Stimulated activated CD4-positive, alpha-beta T cell treated with anti-CD3 and anti-CD28 coated beads, Interleukin-15, amount 100 ng/mL, for 24 hours (primary cell): ENCODE data around the gene KLF9.
A peak's percentile ranks its signal among the peaks of the same experiment; 100 is the strongest.

Source experiments
- DNase-seq: peaks from one replicate; pipeline ENCODE4 v3.0.0-alpha.2; 2020

Gene KLF9

DNA sequence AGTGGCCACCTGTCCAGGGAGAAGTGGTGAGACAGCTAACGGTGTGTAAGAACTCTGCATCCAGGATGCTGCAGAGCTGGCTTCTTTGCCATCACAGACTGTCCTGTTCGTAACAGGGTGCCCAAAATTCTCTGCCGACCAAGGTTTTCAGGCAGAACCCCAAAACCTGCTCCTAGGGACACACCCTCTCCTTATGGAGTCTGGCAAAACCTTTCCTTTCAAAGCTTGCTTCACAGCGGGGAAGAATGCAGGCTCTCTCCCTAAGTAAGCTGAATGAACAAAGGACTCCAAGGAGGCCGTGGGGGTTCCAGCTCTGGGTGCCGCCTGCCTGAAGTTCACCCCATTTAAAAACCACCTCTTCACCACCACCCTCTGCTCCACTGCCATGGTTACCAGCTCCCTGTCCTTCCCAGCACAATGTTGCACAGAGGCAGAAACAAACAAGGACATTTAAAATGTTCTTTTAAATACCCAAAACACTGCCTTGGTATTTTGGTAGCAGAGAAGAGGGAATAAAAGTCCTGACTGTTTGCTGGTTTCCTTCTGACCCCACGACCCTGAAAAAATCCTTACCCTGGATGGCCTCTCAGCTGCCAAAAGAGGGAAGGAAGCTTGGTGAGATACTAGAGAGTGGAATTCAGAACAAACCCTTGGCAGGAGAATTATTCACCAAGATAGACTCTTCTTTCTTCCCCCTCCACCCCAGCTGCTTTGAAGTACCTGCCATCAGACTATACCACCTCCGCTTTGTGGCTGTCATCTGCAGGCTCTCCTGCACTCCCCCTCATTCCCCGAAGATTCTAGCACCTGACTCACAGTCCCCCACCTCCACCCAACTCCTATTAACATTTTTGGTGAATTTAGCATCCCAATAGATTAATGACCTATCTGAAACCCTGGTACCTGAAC is 7.1 kb upstream of the KLF9 start:
- DNase-seq = peak; percentile 39

DNA sequence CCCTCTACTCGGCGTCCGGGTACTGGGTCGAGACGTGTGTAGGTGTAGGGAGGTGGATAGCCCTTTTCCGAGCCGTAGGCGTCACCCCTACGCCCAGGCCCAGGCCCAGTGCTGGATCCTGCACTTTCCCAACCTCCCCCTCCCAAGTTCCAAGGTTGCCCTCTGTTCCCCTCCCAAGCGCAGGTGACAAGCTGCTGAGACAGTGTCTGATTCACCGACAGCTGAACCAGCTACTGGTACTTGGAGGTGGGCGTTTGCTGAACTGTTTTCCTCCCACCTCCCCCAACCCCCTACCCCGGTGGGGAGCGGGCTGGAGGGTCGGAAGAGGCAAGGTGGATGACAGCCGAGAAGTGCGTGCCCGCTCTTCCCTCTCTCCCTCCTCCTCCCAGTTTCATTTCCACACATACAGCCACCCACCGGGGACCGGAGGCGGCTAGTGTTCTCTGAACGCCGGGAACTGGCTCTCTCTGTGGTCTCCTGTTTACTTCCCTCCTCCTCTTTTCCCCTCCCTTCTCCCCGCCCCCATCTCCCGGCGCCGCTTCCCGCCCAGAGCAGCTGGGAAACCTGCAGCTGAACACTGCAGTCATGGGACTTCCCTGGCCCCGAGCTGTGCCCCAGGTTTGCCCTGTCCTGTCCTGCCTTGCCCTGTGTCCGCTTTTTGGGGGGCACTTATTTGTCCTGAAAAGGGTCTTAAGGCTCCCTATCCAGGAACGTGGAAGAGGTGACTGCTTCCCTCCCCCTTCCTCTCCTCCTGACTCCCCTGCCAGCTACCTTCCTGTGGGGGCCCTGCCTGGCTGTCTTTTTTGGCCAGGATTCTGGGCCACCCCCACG is 6.2 kb upstream of the KLF9 start:
- DNase-seq = peak; percentile 74

DNA sequence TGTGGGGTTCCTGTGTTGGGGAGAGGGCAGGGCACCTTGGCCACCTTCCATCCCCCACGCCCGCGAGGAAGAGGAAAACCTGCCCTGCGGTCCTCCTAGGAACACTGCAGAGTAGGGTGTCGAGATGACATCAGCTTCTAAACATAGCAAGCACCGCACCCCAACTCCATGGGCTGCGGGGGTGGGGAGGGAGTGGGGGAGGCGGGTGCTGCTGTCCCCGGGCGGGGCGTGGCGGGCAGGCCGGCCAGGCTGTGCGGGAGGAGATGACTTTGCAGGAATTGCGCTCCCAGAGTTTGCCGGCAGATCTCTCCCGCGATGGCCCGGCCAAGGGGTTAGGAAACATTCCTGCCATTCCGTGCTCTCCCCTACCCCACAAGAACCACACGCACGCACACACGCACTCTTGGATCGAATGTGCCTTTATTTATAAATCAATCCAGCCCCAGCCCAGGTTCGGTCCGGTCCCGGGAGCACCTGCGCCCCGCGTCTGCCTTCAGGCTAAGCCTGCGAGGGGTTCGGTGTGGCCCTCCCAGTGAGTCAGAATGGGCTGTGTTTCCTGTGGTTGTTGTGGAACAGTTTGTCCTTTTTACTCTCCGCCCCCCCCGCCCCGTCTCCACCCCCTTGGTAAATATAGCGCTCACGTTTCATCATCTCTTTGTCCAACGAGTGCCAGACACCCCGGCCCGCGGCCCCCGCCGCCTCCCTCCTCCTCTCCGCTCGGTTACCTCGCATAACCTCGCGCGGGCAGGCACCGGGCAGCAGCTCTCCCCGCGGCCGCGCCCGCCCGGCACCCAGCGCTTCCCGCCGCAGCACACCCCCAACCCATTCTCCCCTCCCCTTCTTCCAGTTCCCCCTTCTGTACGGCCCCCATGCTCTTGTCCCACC is 5.3 kb upstream of the KLF9 start:
- peak; percentile 89 for DNase-seq

DNA sequence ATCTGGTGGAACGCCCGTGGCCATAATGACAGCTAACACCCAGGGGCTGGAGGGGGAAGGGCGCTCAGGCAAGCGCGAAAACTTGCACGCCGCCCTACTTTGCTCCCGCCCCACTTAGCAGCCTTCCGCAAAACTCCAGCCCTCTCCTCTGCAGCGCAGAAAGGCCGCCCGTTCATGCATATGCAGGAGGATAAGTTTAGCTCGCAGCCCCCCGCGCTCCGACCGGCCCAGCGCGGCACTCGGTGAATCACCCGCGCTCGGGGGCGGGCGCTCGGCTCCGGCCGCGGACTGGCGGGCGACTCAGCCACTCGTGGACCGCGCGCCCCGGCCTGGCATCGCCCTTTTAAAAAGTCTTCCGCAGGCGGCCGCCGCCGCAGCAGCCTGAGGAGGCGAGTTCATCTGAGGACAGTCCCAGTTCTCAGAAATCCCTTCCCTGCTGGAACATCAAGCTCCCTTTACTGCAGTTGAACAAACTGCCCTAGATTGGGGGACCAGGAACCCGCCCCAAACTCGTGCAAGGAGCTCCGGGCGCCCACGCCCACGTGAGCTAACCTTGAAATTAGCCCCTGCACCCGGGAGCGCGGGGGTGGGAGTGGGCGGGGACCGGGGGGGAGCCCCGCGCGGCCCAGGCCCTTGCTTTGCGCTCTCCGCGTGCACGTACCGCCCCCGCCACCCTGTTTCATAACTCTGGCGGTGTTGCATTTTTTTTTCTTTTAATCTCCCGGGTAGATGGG is 4.5 kb upstream of the KLF9 start:
- peak; percentile 88 for DNase-seq

DNA sequence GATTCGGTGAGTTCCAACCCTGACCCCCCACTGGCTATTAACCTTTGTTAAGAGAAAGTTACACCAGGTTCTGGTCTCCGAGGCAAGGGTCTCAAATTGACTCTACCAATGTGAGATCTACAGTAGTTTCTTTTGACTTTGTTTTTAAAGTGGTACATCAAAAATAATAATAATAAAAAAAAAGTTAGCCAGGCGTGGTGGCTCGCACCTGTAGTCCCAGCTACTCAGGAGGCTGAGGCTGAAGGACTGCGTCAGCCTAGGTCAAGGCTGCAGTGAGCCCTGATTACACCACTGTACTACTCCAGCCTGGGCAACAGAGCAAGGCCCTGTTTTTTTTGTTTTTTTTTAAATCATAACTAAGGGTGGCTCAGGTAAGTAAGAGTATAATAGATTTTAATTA is 1.0 kb upstream of the KLF9 start:
- DNase-seq = no peak

DNA sequence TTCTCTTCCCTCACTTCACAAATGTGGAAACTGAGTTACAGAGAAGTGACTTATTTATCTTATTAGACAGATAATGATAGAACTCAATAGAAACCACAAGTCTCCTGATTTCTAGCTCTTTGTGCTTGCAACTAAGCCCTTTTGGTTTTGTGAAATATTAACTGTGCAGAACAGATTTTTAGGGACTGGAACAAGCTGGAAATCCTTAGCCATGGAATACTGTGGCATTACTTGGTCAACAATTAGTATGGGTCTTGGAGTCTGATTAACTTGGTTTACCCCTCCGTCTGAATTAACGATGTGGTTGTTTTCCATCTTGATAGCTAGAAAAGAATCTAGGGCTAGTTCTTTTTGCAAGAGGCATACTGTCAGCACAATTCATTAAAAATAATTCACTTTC is 584 bp upstream of the KLF9 start:
- no peak for DNase-seq

DNA sequence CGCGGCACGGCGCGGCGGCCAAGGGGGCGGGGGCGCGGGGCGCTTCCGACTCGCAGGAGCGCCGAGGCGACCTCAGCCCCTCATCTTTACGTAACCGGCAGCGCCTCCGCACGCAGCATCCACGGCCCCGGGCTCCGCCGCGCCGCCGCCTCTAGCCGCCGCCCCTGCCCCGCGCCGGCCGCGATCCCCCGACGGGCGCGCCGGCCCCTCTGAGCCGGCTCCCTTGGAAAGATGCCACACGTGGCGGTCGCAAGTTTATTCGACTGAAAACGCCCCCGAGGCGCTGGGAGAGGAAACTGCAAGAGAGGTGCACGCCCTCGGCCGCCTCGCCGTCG is 1.0 kb downstream of the KLF9 start:
- peak; percentile 80 for DNase-seq

DNA sequence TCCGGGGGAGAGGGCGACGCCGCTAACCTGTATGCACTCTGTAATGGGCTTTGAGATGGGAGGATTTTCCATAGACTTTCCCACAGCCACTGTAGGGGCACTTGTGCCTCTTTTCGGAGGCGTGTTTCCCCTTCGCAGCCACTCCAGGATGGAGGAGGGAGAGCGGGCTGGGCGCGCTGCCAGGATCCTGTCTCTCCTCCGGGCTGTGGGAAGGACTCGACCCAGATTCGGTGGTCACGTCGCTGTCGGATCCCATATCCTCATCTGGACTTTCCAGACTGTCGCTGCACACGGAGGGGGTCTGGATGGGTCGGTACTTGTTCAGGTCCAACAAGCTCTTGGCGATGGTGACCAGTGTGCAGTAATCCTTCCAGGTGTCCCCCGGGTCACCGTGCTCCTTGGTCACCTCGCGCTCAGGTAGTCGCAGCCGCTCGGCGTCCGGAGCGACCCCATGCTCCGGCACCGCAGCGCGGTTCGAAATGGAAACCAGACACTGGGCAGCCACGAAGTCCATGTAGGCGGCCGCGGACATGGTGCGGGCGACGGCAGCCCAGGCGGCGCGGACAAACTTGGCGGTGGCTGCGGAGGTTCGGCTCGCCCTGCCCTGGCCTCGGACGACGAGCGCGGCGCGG is 1.5 kb downstream of the KLF9 start:
- DNase-seq = peak; percentile 51

DNA sequence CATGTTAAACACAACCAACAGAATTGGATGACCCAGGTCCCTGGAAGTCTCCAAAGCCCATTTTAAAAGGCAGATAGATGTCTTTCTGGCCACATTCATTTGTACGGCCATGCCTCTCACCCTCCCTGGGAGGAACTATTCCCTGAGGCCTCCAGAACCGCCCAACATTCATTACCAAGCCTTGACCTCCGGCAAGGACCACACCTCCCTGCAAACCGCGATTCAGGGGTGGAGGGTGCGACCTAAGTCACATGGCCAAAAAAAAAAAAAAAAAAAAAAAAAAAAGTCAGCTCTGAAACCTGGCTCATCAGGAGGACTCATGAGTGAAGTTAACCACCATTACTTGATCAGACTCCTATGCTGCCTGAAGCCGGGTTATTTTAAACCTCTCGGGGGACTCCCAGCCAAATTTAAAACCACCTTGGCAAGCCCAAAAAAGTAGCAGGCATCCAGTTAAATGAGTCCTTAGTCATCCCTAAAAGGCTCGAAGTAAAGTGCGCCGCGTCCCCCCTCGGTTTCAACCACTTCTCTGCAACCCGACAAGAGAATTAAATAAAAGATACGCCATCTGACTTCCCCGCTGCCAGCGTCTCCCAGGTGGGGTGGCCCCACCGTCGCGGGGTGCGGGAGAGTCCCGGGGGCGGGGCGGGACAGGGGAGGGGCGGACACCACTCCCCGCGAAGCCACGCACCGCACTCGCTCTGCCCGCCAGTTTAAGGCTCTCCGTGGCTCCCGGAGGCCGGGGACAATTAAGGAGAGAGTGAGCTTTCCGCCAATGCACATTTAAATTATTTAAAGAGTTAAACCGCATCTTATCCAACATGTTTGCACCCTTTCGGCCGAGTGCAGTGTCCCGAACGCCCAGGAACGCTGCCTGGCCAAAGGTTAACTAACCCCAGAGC is 2.3 kb downstream of the KLF9 start:
- peak; percentile 81 for DNase-seq

DNA sequence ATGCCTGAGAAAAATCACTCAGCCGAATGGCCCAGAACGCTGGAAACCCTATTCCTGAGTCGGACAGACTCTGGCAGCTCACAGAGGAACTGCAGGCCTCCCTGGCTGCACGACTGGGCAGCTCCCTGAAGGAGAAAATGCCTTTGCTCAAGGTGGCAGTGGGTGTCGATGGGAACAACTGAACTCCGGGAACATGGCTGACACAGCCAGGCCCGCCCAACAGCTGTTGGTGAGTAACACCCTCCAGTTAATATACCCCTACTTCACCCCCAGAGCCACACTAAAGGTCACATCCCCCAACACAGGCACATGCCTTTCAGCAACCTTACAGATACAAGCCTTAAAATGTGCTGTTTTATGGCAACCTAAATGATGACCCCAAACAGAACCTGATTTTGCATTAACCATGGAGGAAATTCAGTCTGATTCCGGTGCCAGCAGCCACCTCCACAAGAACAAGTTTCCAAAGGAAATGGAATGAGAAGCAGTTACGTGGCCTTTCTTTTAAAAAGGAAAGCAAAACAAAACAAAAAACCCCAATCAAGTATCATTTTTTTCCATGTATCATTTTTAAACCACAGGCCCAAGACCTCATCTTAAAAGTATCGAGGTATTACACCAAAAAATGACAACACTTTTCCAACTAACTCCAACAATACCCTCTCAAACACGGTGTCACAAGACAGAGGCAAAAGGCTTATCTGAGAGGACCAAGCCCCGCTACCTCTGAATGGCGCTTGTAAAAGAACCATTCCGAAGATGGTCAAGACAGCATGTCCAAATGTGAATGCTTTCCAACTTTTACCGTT is 3.1 kb downstream of the KLF9 start:
- peak; percentile 68 for DNase-seq

DNA sequence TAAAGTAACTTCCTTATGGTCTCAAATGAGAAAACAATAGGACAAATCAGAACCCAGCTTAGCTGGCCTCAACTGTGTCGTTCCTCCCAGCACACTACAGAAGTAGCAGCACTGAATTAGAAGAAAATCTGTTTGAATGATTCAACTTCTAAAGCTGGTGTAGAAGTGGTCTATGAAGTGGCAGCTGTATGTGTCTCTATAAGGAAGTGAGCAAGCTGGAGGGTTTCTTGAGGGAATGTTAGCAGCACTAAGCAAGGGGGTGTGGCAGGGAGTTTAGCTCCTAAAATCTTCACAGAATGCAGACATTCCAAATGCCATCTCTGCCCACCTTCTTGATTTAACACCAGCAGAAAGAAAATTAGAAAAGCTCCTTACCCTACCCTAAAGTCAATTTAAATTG is 4.1 kb downstream of the KLF9 start:
- no peak for DNase-seq

DNA sequence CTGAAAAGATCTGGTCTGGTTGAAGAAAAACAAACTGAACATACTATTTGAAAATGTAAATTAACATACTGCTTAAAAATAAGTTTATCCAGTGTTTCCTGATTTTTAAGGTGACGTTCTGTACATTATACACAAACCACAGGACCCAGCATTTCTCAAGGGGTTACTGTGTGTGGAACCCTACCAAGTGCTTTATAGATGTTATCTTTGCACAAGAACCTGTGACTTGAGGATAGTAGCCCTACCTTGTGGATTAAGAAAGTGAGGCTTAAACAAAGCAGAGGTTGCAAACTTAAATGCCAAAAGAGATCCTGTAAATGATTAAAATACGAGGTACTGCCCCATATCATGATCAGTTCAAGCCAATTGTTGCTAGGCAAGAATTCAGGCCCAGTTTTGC is 4.7 kb downstream of the KLF9 start:
- no peak for DNase-seq

DNA sequence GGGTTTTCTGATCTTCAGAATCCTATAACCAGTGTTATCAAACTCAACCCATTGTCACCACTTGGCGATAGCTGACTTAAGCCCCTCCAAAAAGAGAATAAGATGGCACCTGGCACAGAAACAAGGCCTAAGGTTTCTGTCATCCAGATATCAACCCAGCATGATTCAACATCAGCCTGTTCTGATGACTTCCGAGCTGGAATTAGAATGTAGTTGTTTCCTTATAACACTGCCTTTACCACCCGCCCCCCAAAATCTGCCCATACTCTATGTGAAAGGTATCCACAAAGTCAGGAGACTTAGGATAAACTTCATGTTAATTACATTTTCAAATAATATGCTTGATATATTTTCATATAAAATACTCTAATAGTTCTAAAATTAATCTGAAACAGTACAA is 5.2 kb downstream of the KLF9 start:
- no peak for DNase-seq

DNA sequence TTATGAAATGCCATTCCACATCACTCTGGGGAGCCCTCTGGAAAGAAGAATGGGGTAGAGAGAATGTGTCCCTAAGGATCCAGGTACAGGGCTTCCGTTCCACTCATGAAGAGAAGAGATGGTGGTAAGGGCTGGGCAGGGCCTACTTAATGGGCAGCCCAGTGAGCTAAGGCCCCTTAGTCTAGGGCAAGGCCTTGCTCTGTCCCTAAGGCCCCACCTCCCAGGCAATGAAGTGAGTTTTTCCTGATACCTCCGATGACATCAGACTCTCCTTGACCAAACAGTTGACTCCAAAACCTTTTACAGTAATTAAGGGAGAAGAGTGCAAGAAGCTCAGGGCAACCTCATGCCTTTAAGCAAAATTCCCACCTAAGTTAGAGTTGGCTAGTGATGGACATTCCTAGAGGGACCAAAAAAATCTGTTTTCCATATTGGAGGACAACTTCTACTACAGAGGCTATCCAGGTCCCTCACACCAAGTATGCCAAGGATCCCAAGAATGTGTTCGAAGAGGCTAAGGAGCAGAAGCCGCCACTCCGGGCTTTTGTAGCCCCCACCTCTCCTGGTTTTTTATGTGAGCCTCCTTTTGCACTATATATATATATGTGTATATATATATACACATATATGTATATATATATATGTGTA is 5.9 kb downstream of the KLF9 start:
- no peak for DNase-seq

DNA sequence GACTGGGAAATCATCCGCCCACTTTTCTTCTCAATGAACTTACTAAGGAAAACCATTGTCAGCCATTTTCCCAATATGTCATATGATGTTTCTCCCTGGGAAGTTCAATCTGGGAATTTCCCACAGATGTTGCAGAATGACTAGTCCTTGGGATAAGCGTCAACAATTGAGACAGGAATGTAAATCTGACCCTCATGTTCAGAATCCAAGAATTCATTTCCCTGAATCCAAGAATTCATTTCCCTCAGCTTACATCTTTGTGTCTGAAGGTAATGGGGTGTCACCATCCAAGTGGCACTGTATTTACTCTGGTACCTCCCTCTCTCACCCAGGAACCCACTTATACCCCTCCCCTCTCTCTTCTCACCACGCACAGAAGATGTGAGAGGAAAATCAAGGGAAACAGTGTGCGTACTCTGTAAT is 7.4 kb downstream of the KLF9 start:
- DNase-seq = no peak

DNA sequence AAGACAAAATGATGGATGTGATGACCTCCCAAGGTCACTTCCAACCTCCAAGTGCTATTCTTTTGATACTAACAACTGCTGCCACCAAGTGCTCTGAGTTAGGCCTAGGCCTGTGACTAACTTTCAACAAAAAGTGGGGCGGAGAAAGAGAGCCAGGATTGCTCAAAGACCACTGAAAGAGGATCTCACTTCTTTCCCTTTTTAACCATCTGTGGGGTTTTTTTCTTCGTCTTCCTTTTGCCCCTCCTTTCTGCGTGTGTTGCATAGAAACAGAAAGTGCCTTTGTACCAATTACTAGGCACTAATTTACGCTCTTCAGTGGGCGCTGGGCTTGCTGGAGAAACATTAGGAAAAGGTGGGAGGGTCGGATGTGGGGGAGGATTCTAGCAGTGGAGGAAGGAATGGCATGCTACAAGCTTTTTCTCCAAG is 8.0 kb downstream of the KLF9 start:
- DNase-seq = peak; percentile 59

DNA sequence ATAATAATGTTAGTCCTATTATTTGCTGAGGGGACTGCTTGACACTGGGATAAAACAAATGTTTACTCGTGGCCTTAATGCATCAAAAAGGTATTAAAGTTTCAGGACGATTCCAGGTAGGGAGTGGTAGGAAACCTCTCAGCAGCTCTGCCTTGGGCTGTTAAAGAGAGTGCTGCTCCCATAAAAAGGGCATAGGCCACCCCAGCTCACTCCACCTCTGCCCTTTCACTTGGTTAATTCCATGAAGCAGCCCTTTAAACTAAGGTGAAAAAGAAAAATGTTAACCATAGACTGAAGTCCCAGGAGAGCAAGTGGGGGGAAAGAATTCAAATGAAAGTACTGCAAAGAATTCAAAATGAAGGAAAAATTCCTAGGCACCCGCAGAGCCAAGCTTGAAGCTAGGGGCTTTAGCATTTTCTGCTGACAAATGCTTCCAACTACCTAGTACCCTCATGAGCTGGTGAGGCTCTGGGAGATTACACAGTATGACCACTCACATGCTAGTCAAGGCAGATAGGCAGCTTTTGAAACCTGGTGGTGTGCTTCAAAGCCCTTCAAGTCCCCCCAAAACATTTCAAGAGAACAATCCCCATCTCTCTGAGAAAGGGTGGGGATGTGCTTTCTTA is 8.5 kb downstream of the KLF9 start:
- DNase-seq = no peak

DNA sequence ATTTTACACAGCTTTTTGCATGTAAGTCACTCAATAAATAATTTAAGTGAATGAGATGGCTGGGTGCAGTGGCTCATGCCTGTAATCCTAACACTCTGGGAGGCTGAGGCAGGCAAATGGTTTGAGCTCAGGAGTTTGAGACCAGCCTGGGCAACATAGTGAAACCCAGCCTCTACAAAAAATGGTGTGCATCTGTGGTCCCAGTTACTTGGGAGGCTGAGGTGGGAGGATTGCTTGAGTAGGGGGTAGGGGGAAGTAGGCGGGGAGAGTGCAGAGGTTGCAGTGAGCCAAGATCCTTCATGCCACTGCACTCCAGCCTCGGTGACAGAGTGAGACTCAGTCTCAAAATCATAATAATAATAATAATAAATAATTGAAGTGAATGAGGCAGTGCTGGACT is 10.2 kb downstream of the KLF9 start:
- DNase-seq = no peak

DNA sequence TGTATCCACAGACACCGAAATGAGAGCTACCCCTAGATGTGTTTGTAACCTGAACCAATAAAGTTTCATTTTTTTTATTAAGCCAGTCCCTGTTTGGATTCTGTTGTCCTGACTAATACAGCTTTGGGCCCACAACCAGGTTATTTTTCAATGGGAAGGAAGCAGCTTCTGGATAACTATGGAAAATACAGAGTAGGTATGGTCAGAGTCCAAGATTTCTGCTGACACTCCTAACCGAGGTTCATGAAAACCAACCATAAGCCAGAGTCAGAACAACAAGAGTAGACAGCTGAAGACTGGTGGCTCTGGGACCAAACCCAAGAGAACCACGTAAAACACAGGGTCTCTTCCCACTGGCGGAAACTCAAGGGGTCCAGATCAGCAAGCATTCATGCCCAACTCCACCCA is 10.8 kb downstream of the KLF9 start:
- DNase-seq = no peak
